Stimulated activated CD8-positive, alpha-beta memory T cell treated with anti-CD3 and anti-CD28 coated beads, Interleukin-7, amount 100 ng/mL, for 24 hours (primary cell): ENCODE measurements around the gene PADI2.

Experiments
- DNase-seq: peaks from one replicate; pipeline ENCODE4 v3.0.0-alpha.2; 2020; ENCODE audit warnings: low read depth

PADI2 gene

DNA sequence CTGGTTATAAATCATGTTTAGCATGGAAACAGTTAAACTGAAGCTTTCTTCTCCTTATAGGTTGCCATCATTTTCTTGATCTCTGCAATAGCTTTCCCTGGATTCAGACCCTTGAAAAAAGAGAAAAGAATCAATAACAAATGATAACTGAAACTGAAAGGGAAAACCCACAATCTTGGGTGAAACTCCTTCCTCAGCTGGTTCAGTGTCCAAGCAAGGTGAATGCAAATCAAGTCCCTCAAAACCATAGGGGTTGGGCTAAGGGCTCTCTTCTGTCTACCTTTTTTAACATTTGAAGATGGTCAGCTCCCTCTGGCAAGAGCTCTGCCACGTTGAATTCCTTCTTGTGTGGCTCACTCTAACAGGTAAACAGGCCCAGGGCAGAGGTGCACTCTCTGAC lies 100.4 kb downstream of the PADI2 start:
- no peak for DNase-seq

DNA sequence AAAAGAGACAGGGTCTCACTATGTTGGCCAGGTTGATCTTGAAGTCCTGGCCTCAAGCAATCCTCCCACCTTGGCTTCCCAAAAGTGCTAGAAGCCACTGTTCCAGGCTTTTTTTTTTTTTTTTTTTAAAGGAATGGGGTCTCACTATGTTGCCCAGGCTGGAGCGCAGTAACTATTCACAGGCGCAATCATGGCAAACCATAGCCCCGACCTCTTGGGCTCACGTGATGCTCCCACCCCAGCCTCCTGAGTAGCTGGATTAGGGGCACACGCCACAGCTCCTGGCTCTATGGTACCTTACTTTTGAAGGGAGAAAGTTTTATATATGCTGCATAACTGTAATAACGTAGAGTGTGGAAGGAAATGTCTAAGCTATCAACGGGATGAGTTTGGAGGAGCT lies 101.8 kb downstream of the PADI2 start:
- no peak for DNase-seq
